WTC11 (cell line): ENCODE results near the gene MAS1. TPM values are rescaled to one million over a fixed set of nuclear protein-coding genes. Genes with fewer than 3 reads are reported as not detected.

ENCODE experiments used
- ATAC-seq: fragments of 200-7000 bp; cut with Tn5 transposase; 2 replicates; pipeline ENCODE4 v1.10.0; 2021; ENCODE audit warnings: mild to moderate bottlenecking, moderate library complexity
- CTCF ChIA-PET: fragments of 300-600 bp; sonication (Branson Sonifier 250); formaldehyde crosslinking; loops from one replicate; lab custom pipeline; 2021; ENCODE audit warnings: antibody characterized with exemption; lab: Charles Lee
- POLR2A ChIA-PET: fragments of 350-600 bp; sonication (Branson Sonifier 250); formaldehyde crosslinking; loops from one replicate; lab custom pipeline; 2021; ENCODE audit warnings: antibody characterized with exemption; lab: Charles Lee
- DNase-seq: peaks from one replicate; pipeline ENCODE4 v3.0.0; 2021; ENCODE audit warnings: low spot score
- H3K27ac Mint-ChIP-seq: 2 replicates; pipeline ENCODE4 v1.8.0; 2021; ENCODE audit warnings: mixed read lengths
- H3K27me3 Mint-ChIP-seq: 2 replicates; pipeline ENCODE4 v1.8.0; 2021; ENCODE audit warnings: low read depth, mild to moderate bottlenecking, moderate library complexity, mixed read lengths
- H3K36me3 Mint-ChIP-seq: 2 replicates; pipeline ENCODE4 v1.8.0; 2021; ENCODE audit warnings: mixed read lengths
- H3K4me1 Mint-ChIP-seq: 2 replicates; pipeline ENCODE4 v1.8.0; 2022; ENCODE audit warnings: mixed read lengths
- H3K4me3 Mint-ChIP-seq: 2 replicates; pipeline ENCODE4 v1.8.0; 2021; ENCODE audit warnings: mild to moderate bottlenecking, moderate library complexity, mixed read lengths
- H3K9me3 Mint-ChIP-seq: 2 replicates; pipeline ENCODE4 v1.8.0; 2021; ENCODE audit warnings: mixed read lengths
- AFF4 ChIP-seq: sonication (generic); formaldehyde crosslinking; IDR thresholded peaks from 2 replicates; pipeline ENCODE4 v1.8.1; 2023; ENCODE audit warnings: mild to moderate bottlenecking, missing genetic modification reagents, borderline replicate concordance
- ATF1 ChIP-seq: sonication (generic); formaldehyde crosslinking; IDR thresholded peaks from 2 replicates; pipeline ENCODE4 v1.8.1; 2023; ENCODE audit warnings: mild to moderate bottlenecking, moderate library complexity, missing genetic modification reagents
- CREB1 ChIP-seq: sonication (generic); formaldehyde crosslinking; IDR thresholded peaks from 2 replicates; pipeline ENCODE4 v1.8.0; 2023; ENCODE audit warnings: mild to moderate bottlenecking, missing genetic modification reagents
- CREM ChIP-seq: sonication (generic); formaldehyde crosslinking; IDR thresholded peaks from 2 replicates; pipeline ENCODE4 v1.8.1; 2022; ENCODE audit warnings: mild to moderate bottlenecking, missing genetic modification reagents, moderate library complexity
- ESRRA ChIP-seq: sonication (generic); formaldehyde crosslinking; IDR thresholded peaks from 2 replicates; pipeline ENCODE4 v1.8.1; 2022; ENCODE audit warnings: mild to moderate bottlenecking, missing genetic modification reagents, borderline replicate concordance
- HMGXB4 ChIP-seq: sonication (generic); formaldehyde crosslinking; IDR thresholded peaks from 2 replicates; pipeline ENCODE4 v1.8.1; 2023; ENCODE audit warnings: mild to moderate bottlenecking, moderate library complexity, missing genetic modification reagents
- JAZF1 ChIP-seq: fragments of 250-450 bp; sonication (Bioruptor Pico); IDR thresholded peaks from 2 replicates; pipeline ENCODE4 v1.9.0; 2021; ENCODE audit warnings: moderate library complexity, mild to moderate bottlenecking, inconsistent platforms
- NFE2L1 ChIP-seq: sonication (generic); formaldehyde crosslinking; IDR thresholded peaks from 2 replicates; pipeline ENCODE4 v1.8.1; 2023; ENCODE audit warnings: missing genetic modification reagents
- NR1H2 ChIP-seq: sonication (generic); formaldehyde crosslinking; IDR thresholded peaks from 2 replicates; pipeline ENCODE4 v1.9.0; 2021; ENCODE audit warnings: mild to moderate bottlenecking, moderate library complexity, missing genetic modification reagents
- NR2C2 ChIP-seq: sonication (generic); formaldehyde crosslinking; IDR thresholded peaks from 2 replicates; pipeline ENCODE4 v1.8.0; 2022; ENCODE audit warnings: mild to moderate bottlenecking, missing genetic modification reagents
- NR3C1 ChIP-seq: sonication (generic); formaldehyde crosslinking; conservative IDR thresholded peaks from 2 replicates; pipeline ENCODE4 v1.8.1; 2023; ENCODE audit warnings: low read depth, mild to moderate bottlenecking, missing genetic modification reagents
- OVOL2 ChIP-seq: fragments of 250-450 bp; sonication (Bioruptor Pico); IDR thresholded peaks from 2 replicates; pipeline ENCODE4 v1.9.0; 2021; ENCODE audit warnings: mild to moderate bottlenecking, borderline replicate concordance
- SP1 ChIP-seq: sonication (generic); formaldehyde crosslinking; conservative IDR thresholded peaks from 2 replicates; pipeline ENCODE4 v1.8.1; 2022; ENCODE audit warnings: missing genetic modification reagents
- USF2 ChIP-seq: sonication (generic); formaldehyde crosslinking; IDR thresholded peaks from 2 replicates; pipeline ENCODE4 v1.8.1; 2023; ENCODE audit warnings: mild to moderate bottlenecking, missing genetic modification reagents, moderate library complexity
- ZMAT4 ChIP-seq: fragments of 250-450 bp; sonication (Bioruptor Pico); IDR thresholded peaks from 2 replicates; pipeline ENCODE4 v1.9.0; 2021; ENCODE audit warnings: mild to moderate bottlenecking
- ZNF121 ChIP-seq: sonication (generic); formaldehyde crosslinking; IDR thresholded peaks from 2 replicates; pipeline ENCODE4 v1.8.0; 2023; ENCODE audit warnings: missing genetic modification reagents
- ZNF219 ChIP-seq: sonication (generic); formaldehyde crosslinking; IDR thresholded peaks from 2 replicates; pipeline ENCODE4 v1.8.0; 2023; ENCODE audit warnings: missing genetic modification reagents, mild to moderate bottlenecking, borderline replicate concordance
- ZNF232 ChIP-seq: sonication (generic); formaldehyde crosslinking; IDR thresholded peaks from 2 replicates; pipeline ENCODE4 v1.8.0; 2022; ENCODE audit warnings: mild to moderate bottlenecking, missing genetic modification reagents
- ZNF263 ChIP-seq: sonication (generic); formaldehyde crosslinking; IDR thresholded peaks from 2 replicates; pipeline ENCODE4 v1.8.1; 2022; ENCODE audit warnings: low read depth, mild to moderate bottlenecking, moderate library complexity, missing genetic modification reagents
- ZNF532 ChIP-seq: fragments of 250-450 bp; sonication (Bioruptor Pico); IDR thresholded peaks from 2 replicates; pipeline ENCODE4 v1.9.0; 2021; ENCODE audit warnings: mild to moderate bottlenecking, borderline replicate concordance
- total RNA-seq: library from RNA; stranded (reverse); gene quantifications from 3 replicates; pipeline ENCODE4 v1.2.3, GENCODE V29; 2021

Gene MAS1
- total RNA-seq, 1 experiment from 2014 or later: 0.68 TPM

- no peak overlapping the region for H3K4me3 Mint-ChIP-seq
- ChIA-PET CTCF (no interaction called here), POLR2A (no interaction called here)
- no peaks in the 10 kb centered on the region for H3K4me1 Mint-ChIP-seq
- no peak for DNase-seq
- no peaks in the 10 kb centered on the region for H3K27me3 Mint-ChIP-seq
- no peaks in the 10 kb centered on the region for H3K36me3 Mint-ChIP-seq
- no peaks in the 10 kb centered on the region for H3K9me3 Mint-ChIP-seq
- TF ChIP-seq ATF1 (CRISPR knock-in tag): no peak
- TF ChIP-seq ZNF219 (CRISPR knock-in tag): no peak
- TF ChIP-seq NR2C2 (CRISPR knock-in tag): no peak
- no peak for TF ChIP-seq USF2 (CRISPR knock-in tag)
- no peak for TF ChIP-seq NR3C1 (CRISPR knock-in tag)
- TF ChIP-seq JAZF1 (CRISPR knock-in tag): no peak
- no peak for TF ChIP-seq OVOL2 (CRISPR knock-in tag)
- TF ChIP-seq CREB1 (CRISPR knock-in tag): no peak
- TF ChIP-seq NR1H2: no peak
- TF ChIP-seq ZNF532 (CRISPR knock-in tag): no peak
- TF ChIP-seq ZNF263 (CRISPR knock-in tag): no peak
- TF ChIP-seq SP1 (CRISPR knock-in tag): no peak
- TF ChIP-seq CREM: no peak
- no peak for TF ChIP-seq ZNF232 (CRISPR knock-in tag)
- TF ChIP-seq ZNF121 (CRISPR knock-in tag): no peak
- no peak for TF ChIP-seq AFF4 (CRISPR knock-in tag)
- TF ChIP-seq ZMAT4: no peak
- TF ChIP-seq NFE2L1: no peak
- TF ChIP-seq ESRRA (CRISPR knock-in tag): no peak
- no peak for TF ChIP-seq HMGXB4 (CRISPR knock-in tag)
- no peak overlapping the region for H3K27ac Mint-ChIP-seq
- no peak for ATAC-seq
Measured at GRCh38 chr6:159860482-159860881, 30.3 kb upstream of the MAS1 start.
